Astrocyte of the spinal cord (primary cell): ENCODE measurements around the gene ITCH.

ENCODE experiments used
- DNase-seq: peaks from one replicate; pipeline ENCODE4 v3.0.0; 2011; ENCODE audit warnings: low read depth, low spot score
- H3K4me3 ChIP-seq: 2 replicates; pipeline ENCODE4 v1.5.1; 2011; ENCODE audit warnings: low read depth, mild to moderate bottlenecking, low read length, moderate library complexity
- in situ Hi-C: cut with HindIII; loops from 2 replicates; pipeline ENCODE4 v1.10.0; 2017; ENCODE audit warnings: low sequenced_read_pairs
- TF ChIP-seq, protein P1 (sequence below): IDR thresholded peaks from 2 replicates; pipeline ENCODE4 v1.5.1; 2012; ENCODE audit warnings: low read depth, mild to moderate bottlenecking, low read length, inconsistent platforms

Gene ITCH

DNA sequence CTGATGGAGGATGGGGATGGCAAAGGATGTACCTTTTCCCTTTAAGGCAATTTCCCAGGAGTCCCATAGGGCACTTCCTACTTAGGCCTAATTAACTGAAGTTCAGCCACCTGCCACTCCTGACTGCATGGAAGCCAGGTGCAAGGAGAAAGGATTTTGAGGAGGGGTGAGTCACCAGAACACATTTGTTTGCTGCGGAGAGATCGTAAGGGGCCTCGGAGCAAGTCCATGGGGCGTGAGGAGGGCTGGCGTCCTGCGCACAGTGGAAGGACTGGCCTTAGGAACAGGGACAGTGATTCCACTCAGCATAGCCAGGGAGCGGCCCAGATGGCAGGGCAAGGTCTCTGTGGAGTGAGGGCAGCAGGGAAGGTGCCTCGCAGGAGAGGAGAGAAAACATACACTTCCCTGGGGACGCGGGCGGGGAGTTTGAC is 183.7 kb downstream of the ITCH start:
- H3K4me3 ChIP-seq, result no peak overlapping the region
- TF ChIP-seq, protein P1, sequence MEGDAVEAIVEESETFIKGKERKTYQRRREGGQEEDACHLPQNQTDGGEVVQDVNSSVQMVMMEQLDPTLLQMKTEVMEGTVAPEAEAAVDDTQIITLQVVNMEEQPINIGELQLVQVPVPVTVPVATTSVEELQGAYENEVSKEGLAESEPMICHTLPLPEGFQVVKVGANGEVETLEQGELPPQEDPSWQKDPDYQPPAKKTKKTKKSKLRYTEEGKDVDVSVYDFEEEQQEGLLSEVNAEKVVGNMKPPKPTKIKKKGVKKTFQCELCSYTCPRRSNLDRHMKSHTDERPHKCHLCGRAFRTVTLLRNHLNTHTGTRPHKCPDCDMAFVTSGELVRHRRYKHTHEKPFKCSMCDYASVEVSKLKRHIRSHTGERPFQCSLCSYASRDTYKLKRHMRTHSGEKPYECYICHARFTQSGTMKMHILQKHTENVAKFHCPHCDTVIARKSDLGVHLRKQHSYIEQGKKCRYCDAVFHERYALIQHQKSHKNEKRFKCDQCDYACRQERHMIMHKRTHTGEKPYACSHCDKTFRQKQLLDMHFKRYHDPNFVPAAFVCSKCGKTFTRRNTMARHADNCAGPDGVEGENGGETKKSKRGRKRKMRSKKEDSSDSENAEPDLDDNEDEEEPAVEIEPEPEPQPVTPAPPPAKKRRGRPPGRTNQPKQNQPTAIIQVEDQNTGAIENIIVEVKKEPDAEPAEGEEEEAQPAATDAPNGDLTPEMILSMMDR, result no peak
- DNase-seq, result no peak
- in situ Hi-C loops, result no loop called here

DNA sequence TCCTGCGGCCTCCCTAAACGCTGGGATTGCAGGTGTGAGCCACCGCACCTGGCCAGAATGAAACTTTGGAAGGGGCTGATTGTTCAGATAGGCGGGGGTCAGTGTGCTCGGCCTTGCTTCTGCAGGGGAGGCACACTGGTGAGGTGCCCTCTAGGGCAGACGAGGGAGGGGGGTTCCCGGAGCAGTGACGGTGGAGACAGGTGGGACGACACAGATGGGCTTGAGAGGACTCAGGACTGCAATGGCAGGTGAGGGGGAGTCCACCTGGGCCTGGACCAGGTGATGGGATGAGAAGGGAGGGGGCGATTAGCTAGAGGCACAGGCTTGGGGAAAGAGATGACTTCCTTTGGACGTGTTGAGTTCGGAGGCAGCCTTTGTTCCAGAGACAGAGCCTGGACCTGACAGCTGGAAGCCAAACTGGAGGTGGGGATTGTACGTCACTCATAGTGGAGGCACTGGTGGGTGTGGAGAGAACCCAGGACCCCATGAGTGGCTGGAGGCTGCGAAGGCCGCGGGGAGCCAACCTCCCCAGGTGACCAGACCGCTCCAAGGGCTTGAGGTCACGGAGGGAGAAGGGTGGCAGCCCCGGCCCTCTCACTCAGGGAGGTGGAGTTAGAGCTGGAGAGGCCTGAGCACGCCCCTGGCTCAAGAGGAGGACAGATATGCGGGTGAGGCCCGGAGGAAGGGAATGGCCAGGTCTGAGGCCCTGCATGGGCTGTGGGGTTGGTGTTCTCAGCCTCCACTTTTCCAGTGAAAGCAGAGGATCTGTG is 185.0 kb downstream of the ITCH start:
- TF ChIP-seq, protein P1, result no peak
- no peak overlapping the region for H3K4me3 ChIP-seq
- in situ Hi-C loops, result no loop called here
- DNase-seq, result no peak

GRCh38 chr20:34549291-34549928 is 186.3 kb downstream of the ITCH start:
- H3K4me3 ChIP-seq, result no peak overlapping the region
- DNase-seq, result no peak
- in situ Hi-C loops, result no loop called here
- TF ChIP-seq, protein P1, result no peak

GRCh38 chr20:34549929-34550305 is 186.8 kb downstream of the ITCH start:
- TF ChIP-seq, protein P1, result no peak
- in situ Hi-C loops, result no loop called here
- no peak for DNase-seq
- H3K4me3 ChIP-seq, result no peak overlapping the region

- H3K4me3 ChIP-seq, result no peak overlapping the region
- DNase-seq, result no peak
- TF ChIP-seq, protein P1, result no peak
- in situ Hi-C loops, result no loop called here
These were observed 189.5 kb downstream of the ITCH start for GRCh38 chr20:34552569-34552968.

DNA sequence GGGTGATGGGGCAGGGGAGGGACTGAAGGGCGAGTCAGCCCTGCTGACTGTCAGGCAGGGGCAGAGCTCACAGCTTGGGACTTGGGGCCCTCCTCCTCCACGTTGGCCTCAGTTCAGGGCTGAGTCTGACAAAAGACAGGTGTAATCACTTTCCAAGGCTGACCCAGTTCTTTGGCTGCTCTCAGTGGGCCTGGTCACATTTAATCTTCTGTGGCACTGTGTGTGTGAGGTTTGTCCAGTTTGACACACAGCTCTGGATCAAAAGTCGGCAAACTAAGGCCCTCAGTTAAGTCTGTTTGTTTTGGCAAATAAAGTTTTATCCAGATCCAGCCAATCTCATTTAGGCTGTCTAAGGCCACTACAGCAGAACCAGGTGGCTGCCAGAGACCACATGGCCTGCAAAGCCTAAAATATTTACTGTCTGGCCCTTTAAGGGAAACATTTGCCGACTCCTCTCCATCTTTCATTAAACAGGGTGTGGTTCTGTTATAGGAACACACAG is 190.3 kb downstream of the ITCH start:
- in situ Hi-C loops, result no loop called here
- TF ChIP-seq, protein P1, result no peak
- no peak overlapping the region for H3K4me3 ChIP-seq
- DNase-seq, result no peak
